GM19193 (cell line): ENCODE measurements around the gene PLEKHM2.

Experiments used
- POLR2A ChIP-seq: IDR thresholded peaks from 4 replicates; pipeline ENCODE4 v1.6.1; 2011; ENCODE audit not compliant: insufficient read depth, insufficient read length; ENCODE audit errors: extremely low read depth

Gene PLEKHM2

GRCh38 chr1:15684042-15684461, at the start of gene PLEKHM2:
TSS of gene PLEKHM2 (plus strand) at chr1:15684320. CDS start at chr1:15684559, 239 bp downstream.
- TF ChIP-seq POLR2A = peak; percentile 76

DNA sequence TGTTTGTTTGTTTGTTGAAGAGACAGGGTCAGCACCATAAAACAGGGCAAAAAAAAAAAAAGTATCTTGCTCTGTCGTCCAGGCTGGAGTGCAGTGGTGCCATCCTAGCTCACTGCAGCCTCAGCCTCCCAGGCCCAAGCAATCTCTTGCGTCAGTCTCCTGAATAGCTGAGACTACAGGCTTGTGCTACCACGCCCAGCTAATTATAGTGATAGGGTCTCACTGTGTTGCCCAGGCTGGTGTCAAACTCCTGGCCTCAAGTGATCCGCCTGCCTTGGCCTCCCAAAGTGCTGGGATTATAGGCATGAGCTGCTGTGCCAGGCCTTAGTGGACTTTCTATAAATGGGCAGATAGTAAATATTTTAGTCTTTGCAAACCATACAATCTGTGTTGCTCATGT, 47.7 kb upstream of the PLEKHM2 start:
- TF ChIP-seq POLR2A = no peak

GRCh38 chr1:15637826-15638225, 46.3 kb upstream of the PLEKHM2 start:
- TF ChIP-seq POLR2A = no peak

DNA sequence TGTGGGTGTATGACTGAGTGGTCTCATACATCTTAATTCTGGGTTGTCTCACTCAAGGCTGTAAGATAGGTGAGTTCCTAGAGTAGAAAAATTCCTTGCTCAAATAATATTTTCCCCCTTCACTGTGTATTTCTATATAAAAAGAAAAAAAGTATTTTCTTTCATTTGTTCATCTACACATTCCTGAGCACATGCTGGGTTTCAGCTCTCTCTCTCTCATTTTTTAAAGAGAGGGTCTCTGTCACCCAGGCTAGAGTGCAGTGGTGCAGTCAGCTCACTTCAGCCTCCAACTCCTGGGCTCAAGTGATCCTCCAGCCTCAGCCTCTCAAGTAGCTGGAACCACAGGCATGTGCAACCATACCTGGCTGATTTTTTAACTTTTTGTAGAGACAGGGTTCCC, 44.9 kb upstream of the PLEKHM2 start:
- no peak for TF ChIP-seq POLR2A

- TF ChIP-seq POLR2A = no peak
Measured at GRCh38 chr1:15639931-15640330, 44.2 kb upstream of the PLEKHM2 start.

GRCh38 chr1:15640667-15641066, 43.5 kb upstream of the PLEKHM2 start:
- no peak for TF ChIP-seq POLR2A

- no peak for TF ChIP-seq POLR2A
Measured at GRCh38 chr1:15649937-15650336, 34.2 kb upstream of the PLEKHM2 start.

DNA sequence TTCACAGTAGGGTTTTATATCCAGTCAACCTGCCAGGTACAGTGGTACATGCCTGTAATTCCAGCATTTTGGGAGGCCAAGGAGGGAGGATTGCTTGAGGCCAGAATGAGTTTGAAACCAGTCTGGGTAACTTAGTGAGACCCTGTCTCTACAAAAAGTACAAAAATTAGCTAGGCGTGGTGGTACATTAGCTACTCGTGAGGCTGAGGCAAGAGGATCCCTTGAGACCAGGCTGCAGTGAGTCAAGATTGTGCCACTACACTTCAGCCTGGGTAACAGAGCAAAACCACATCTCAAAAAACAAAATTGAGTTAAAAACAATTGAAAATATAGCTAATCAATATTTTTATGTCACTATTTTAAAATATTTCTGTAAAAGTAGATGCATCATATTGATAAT, 33.7 kb upstream of the PLEKHM2 start:
- TF ChIP-seq POLR2A = no peak

DNA sequence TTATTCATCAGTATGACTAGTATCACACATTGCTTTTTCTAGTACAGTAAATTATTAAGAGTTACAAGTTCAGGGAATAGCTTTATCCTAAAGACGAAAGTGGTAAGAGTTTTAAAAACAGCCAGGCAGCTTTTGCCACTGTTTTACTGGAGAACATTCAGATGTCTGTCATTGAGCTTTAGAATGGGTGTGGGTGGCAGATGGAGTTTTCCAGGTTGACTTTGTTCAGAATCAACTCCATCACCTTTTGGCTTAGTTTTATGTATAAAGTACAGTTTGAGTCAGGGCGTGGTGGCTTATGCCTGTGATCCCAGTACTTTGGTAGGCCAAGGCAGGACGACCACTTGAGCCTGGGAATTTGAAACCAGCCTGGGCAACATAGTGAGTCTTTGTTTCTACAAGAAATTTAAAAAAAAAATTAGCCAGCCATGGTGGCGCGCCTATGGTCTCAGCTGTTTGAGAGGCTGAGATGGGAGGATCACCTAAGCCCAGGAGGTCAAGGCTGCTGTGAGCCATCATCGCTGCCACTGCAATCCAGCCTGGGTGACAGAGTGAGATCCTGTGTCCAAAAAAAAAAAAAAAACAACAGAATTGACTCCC, 29.9 kb upstream of the PLEKHM2 start:
- no peak for TF ChIP-seq POLR2A

- TF ChIP-seq POLR2A = no peak
Measured at GRCh38 chr1:15656464-15656863, 27.7 kb upstream of the PLEKHM2 start.

DNA sequence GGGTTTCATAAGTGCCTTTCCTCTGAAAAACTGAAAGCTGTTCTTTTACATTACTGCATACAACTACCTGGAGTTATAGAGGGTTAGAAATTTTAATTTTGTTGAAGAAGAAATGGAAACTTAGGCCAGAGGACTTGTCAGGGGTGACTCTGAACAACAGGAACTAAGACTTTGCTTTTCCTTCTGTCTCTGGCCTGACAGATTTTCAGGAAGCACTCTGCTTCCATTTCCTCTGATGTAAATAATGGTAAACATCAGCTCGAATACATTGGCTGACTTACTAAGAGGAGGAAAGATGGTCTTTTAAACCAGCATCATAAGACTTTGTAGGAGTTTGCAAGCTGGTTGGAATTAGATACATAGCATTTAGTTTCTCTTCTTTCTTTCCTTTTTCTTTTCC, 27.1 kb upstream of the PLEKHM2 start:
- TF ChIP-seq POLR2A = no peak

- TF ChIP-seq POLR2A = no peak
Measured at GRCh38 chr1:15660151-15660550, 24.0 kb upstream of the PLEKHM2 start.

- TF ChIP-seq POLR2A = no peak
Measured at GRCh38 chr1:15662477-15662876, 21.6 kb upstream of the PLEKHM2 start.

DNA sequence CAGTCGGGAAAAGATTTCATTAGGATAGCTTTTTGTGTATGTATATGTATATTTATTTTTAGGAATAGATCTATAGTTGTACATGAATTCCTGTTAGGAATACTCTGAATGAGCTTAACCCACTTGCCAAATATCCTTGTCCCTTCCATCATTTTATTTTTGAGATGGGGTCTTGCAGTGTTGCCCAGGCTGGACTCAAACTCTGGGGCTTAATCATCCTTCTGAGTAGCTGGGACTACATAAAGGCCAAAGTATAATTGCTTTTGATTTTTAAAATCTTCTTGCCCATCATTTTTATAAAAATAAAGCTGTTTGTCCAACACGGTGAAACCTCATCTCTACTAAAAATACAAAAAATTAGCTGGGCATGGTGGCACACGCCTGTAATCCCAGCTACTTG, 20.2 kb upstream of the PLEKHM2 start:
- TF ChIP-seq POLR2A = no peak

GRCh38 chr1:15667362-15667761, 16.8 kb upstream of the PLEKHM2 start:
- TF ChIP-seq POLR2A = no peak

- TF ChIP-seq POLR2A = no peak
Measured at GRCh38 chr1:15668089-15668754, 15.9 kb upstream of the PLEKHM2 start.
